K562 (cell line): ENCODE results near the gene TSR2. TPM values are rescaled to one million over a fixed set of nuclear protein-coding genes. Genes with fewer than 3 reads are reported as not detected.

Experiments used
- GTF2E2 ChIP-seq: fragments of 200-800 bp; sonication (Bioruptor generic); IDR thresholded peaks from 2 replicates; pipeline ENCODE4 v1.6.1; 2016; ENCODE audit warnings: missing genetic modification characterization, missing compliant biosample characterization
- HLTF ChIP-seq: fragments of 450-650 bp; IDR thresholded peaks from 2 replicates; pipeline ENCODE4 v1.6.1; 2016
- MAFK ChIP-seq: IDR thresholded peaks from 2 replicates; pipeline ENCODE4 v1.6.1; 2011; ENCODE audit warnings: low read length, improper control_type of control experiment
- REST ChIP-seq, 2 experiments: fragments of 450-650 bp; formaldehyde crosslinking in 1 of 2; IDR thresholded peaks; 2 replicates each; pipeline versions ENCODE4 v1.4.0 to v1.6.1; 2014 to 2020; ENCODE audit warnings: mild to moderate bottlenecking in 2 of 2, borderline replicate concordance in 1 of 2, low read depth in 1 of 2
- SAFB2 ChIP-seq: fragments of 200-400 bp; formaldehyde crosslinking; IDR thresholded peaks from 2 replicates; pipeline ENCODE4 v1.6.1; 2018; ENCODE audit warnings: borderline replicate concordance, low read length, low read depth, moderate library complexity; ENCODE audit not compliant: severe bottlenecking
- ZBTB17 ChIP-seq: fragments of 450-650 bp; formaldehyde crosslinking; IDR thresholded peaks from 2 replicates; pipeline ENCODE4 v1.4.0; 2020; ENCODE audit warnings: mild to moderate bottlenecking
- ZKSCAN3 ChIP-seq: fragments of 250-450 bp; sonication (Bioruptor Pico); IDR thresholded peaks from 2 replicates; pipeline ENCODE4 v1.4.0; 2020
- ZNF253 ChIP-seq: fragments of 250-450 bp; sonication (Bioruptor Pico); conservative IDR thresholded peaks from 2 replicates; pipeline ENCODE4 v1.6.1; 2021; ENCODE audit warnings: mild to moderate bottlenecking
- ZNF609 ChIP-seq: sonication (generic); formaldehyde crosslinking; IDR thresholded peaks from 2 replicates; pipeline ENCODE4 v1.8.1; 2023; ENCODE audit warnings: missing genetic modification reagents, mild to moderate bottlenecking, borderline replicate concordance
- polyA plus RNA-seq, 8 experiments: library from polyadenylated mRNA; depleted of rRNA in 4 of 8; stranded (reverse) in 5 of 8; unstranded in 3 of 8; fragments of >200 nt; fragmentation: Nextera tagmentation in 2 of 8; fragmentation: Illumina TruSeq in 1 of 8; extraction: Ambion mirVana in 2 of 8; extraction: Trizol in 1 of 8; gene quantifications; 2 replicates each; pipeline versions ENCODE4 v1.2.1 to v1.2.3, GENCODE V29; 2011 to 2014; ENCODE audit warnings: inconsistent platforms in 1 of 8, missing spikeins in 1 of 8
- total RNA-seq, 7 experiments: library from RNA; depleted of rRNA in 6 of 7; stranded (reverse); fragments of >200 nt in 6 of 7; fragmentation: Illumina TruSeq in 2 of 7; extraction: Trizol in 2 of 7; gene quantifications; 2 replicates each; pipeline versions ENCODE4 v1.2.1 to v1.2.3, GENCODE V29; 2011 to 2021; ENCODE audit warnings: low replicate concordance in 1 of 7
- TF ChIP-seq, protein P1 (sequence below), 3 experiments: IDR thresholded peaks in 2 of 3; conservative IDR thresholded peaks in 1 of 3; 2 replicates each; pipeline ENCODE4 v1.5.1; 2011 to 2012; ENCODE audit warnings: low read length in 3 of 3, mild to moderate bottlenecking in 3 of 3, control low read depth in 2 of 3, improper control_type of control experiment in 1 of 3, inconsistent platforms in 1 of 3, low read depth in 1 of 3, mixed read lengths in 1 of 3, moderate library complexity in 1 of 3; ENCODE audit not compliant: insufficient read depth in 2 of 3

Gene TSR2
- total and polyA plus RNA-seq, 9 of the 15 experiments (the other 6 are each of a cell fraction or from before 2014, with no cell fraction given) = 8.6 to 50.0 (median 28.5) TPM

GRCh38 chrX:54439960-54440871, at the start of gene TSR2 (continued):
- no peak for TF ChIP-seq HLTF
- peak; percentile 97 for TF ChIP-seq REST (IDR thresholded peaks at IDR 0.05; ENCODE audit: borderline replicate concordance)
- no peak for TF ChIP-seq REST (CRISPR knock-in tag; IDR thresholded peaks at IDR 0.05; ENCODE audit: low read depth)
- peak; percentile 99 for TF ChIP-seq ZBTB17 (CRISPR knock-in tag)
- TF ChIP-seq, protein P1, sequence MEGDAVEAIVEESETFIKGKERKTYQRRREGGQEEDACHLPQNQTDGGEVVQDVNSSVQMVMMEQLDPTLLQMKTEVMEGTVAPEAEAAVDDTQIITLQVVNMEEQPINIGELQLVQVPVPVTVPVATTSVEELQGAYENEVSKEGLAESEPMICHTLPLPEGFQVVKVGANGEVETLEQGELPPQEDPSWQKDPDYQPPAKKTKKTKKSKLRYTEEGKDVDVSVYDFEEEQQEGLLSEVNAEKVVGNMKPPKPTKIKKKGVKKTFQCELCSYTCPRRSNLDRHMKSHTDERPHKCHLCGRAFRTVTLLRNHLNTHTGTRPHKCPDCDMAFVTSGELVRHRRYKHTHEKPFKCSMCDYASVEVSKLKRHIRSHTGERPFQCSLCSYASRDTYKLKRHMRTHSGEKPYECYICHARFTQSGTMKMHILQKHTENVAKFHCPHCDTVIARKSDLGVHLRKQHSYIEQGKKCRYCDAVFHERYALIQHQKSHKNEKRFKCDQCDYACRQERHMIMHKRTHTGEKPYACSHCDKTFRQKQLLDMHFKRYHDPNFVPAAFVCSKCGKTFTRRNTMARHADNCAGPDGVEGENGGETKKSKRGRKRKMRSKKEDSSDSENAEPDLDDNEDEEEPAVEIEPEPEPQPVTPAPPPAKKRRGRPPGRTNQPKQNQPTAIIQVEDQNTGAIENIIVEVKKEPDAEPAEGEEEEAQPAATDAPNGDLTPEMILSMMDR (IDR thresholded peaks at IDR 0.05 in 2 of 3, conservative IDR thresholded peaks at IDR 0.05 in 1 of 3; ENCODE audit: insufficient read depth in 2 of 3, low read depth in 1 of 3, low read length in 3 of 3) = peak in 2 of 3 experiments; percentile 12 to 24; a peak in 1 of 6 replicates
- no peak for TF ChIP-seq ZNF253 (CRISPR knock-in tag)
- peak; percentile 30; the same call in 1 of the 2 replicates for TF ChIP-seq MAFK
- no peak for TF ChIP-seq ZKSCAN3
- TF ChIP-seq ZNF609 (CRISPR knock-in tag) = no peak
- no peak for TF ChIP-seq GTF2E2
- no peak for TF ChIP-seq SAFB2
